ENCODE data around the gene PRPSAP2. TPM values are rescaled to one million over a fixed set of nuclear protein-coding genes. Genes with fewer than 3 reads are reported as not detected.
"Not testable (repeated sequence)": the region's sequence is repeated elsewhere in the genome, so short reads cannot be mapped to it uniquely, and the experiment has no call there.

PRPSAP2 gene
- total RNA-seq, 1 donor from 2014 or later: 38.4 TPM

DNA sequence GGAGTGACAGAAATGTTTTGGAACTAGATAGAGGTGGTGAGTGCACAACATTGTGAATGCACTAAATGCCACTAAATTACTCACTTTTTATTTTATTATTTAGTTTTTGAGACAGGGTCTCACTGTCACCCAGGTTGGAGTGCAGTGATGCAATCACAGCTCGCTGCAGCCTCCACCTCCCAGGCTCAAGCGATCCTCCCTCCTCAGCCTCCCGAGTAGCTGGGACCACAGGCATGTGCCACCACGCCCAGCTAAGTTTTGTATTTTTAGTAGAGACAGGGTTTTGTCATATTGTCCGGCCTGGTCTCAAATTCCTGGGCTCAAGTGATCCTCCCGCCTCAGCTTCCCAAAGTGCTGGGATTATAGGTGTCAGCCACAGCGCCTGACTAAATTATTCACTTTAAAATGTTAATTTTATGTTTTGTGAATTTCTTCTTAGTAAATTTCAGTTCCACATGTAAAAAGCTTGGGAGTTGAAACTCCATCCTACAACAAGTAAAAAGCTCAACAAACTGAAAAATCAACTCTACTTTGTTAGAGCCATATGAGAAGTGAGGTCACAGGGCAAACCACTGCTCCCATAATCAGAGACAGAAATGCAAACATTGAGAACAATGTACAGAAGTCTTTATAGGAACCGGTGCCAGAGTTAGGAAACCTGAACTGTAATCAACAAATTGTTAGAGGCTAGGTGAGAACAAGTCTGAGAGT lies 80.2 kb downstream of the PRPSAP2 start:
- no peak for DNase-seq (ENCODE audit: low read depth)

DNA sequence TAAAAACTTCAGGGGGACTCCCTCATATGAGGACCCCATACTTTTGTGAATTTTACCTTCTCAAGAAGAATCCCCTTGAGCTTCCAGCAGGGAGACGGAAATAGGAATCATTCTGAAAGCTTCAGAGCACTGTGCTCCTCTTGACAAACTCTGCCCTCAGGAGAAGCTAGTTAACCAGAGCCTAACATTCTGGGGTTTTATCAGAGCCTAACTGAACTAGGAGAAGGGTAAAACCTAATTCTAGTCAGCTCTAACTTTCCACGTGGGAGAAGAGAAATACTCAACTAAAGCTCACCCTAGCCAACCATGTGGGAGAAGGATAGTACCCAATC lies 80.7 kb downstream of the PRPSAP2 start:
- DNase-seq (ENCODE audit: low read depth): no peak

DNA sequence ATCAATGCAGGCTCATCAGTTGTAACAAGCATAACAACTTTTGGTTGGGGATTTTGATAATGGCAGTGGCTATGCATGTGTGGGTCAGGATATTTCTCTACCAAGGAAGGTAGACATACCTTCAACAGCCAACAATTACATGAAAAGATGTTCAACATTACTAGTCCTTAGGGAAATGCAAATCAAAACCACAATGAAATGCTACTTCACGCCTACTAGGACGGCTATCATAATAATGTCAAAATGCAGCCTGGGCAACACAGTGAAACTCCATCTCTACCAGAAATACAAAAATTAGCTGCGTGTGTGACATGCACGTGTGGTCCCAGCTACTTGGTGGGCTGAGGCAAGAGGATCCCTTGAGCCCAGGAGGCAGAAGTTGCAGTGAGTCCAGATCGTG lies 86.7 kb downstream of the PRPSAP2 start:
- no peak for DNase-seq (ENCODE audit: low read depth)

DNA sequence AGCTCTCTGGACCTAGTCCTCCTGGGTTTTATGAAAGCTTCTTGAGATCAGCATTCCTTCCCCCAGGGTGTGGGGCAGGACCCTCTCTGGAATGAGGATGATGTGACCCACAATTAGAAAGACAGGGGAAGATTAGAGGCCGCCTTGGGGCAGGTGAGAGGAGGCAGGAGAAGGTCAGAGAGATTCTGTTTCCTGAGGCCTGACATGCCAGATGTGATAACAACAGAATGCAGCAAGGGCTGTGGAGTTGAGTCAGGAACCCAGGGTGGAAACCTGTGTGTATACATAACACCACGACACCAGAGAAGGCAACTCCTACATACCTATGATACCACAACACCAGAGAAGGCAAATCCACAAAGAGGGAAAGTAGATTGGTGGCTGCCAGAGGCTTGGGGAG lies 88.6 kb downstream of the PRPSAP2 start:
- peak; percentile 35 for DNase-seq (ENCODE audit: low read depth)

DNA sequence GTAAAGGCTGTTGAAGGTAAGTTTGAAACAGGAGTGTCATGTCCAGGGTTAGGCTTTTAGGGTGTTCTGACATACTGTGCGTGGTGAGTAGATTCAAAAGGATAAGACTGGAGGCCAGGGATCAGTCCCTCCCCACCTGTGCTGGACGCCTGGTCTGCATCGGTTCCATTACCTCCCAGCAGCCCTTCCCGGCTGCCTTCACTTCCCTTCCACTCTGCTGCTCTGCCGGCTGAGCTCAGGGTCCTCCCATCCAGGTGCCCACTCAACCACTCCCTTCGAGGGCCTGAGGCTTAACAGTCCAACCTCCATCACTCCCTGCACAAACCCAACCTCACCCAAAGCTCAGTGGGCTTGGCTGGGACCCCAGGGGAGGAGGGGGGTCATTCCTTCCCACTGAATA lies 89.9 kb downstream of the PRPSAP2 start:
- no peak for DNase-seq (ENCODE audit: low read depth)

DNA sequence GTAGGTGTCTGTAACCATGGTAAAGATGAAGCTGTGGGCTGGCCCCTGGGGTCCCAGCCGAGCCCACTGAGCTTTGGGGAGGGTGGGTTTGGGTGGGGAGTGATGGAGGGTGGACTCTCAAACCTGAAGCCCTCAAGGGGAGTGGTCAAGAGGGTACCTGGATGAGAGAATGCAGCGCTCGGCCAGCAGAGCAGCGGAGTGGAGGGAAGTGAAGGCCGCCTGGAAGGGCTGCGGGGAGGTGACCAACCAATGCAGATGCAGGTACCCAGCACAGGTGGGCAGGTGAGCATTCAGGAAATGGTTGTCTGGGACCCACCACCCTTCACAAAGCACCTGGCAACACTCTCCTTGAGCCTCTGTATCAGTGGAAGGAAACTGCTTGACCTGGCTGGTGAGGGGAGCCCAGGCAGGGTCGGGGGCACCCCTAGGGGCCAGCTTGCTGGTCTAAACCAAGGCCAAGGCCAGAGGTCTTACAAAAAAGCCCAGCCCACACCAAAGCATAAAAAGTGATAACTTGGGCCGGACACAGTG lies 90.6 kb downstream of the PRPSAP2 start:
- no peak for DNase-seq (ENCODE audit: low read depth)

DNA sequence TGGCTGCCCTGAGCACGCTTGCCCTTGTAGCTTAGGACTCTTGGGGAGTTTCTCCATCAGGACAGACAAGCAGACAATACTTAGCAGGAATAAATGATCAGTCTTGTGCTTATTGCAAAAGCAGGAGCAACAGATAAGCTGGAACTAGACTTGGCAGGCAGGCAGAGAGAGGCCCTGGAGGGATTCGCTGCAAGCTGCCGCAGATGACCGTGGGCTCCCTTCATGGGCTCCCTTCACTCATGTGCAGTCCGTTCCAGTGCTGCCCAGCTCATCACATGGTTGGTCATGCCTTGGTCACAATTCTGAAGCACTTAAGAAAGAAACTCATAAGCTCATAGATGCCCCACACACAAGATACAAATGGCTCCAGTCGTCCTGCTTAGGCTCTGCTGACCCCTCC lies 91.6 kb downstream of the PRPSAP2 start:
- DNase-seq (ENCODE audit: low read depth): no peak

DNA sequence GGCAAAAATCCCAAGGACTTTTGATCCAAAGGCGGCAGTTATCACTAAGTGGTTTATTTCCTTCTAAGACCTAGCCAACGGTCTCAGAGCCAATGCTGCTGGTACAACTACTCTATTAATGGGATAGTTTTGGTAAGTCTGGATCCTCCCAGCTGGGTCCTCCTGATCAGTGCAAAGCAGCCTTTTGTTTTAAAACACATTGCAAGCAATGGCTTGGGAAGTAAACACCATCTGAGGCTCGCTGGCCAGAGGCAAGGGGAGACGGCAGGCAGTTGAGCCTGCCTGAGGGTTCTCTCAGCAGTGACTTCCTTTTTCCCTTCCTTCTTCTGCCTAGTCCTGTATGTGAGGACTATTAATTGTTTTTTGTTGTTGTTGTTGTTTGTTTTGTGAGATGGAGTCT lies 92.4 kb downstream of the PRPSAP2 start:
- no peak for DNase-seq (ENCODE audit: low read depth)

DNA sequence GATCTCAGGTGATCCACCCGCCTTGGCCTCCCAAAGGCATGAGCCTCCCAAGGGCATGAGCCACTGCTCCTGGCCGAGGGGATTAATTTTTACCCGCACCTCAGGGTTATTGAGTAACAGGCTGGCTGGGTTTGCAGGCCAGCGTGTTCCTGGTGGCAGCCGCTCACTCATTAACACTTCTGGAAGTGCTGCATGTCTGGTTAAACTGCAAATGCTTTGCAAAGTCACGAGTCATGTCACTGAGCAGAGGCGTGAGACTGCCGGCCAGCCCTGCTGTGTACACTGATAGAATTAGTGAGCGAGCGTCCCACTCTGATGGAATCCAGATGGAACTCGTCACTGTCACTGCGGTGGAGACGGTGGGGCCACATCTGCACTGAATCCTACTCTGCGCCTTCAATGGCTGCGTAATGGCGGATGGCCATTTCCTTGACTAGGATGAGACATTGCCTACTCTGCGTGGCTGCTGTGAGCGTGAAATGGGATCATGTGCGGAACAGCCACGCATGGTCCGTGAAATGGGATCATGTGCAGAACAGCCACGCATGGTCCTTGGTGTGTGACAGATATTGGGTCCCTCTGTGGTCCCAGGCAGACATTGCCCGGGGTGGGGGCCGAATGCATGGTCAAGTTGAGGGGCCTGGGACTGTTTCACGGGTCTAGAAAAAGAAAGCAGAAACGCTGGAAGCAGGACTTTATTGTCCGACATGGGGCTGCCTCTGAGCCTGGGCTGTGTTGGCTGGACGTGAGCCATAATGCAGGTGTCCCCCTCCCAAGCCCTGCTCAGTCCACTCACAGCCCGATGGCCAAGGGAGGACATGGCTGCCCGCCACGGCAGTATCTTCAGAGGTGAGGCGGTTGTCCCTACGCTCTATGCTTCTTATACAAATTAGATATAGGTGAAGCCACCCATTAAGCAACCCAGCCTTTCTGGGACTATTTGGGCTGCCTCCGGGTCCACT lies 93.3 kb downstream of the PRPSAP2 start:
- DNase-seq (ENCODE audit: low read depth): peak; percentile 95

DNA sequence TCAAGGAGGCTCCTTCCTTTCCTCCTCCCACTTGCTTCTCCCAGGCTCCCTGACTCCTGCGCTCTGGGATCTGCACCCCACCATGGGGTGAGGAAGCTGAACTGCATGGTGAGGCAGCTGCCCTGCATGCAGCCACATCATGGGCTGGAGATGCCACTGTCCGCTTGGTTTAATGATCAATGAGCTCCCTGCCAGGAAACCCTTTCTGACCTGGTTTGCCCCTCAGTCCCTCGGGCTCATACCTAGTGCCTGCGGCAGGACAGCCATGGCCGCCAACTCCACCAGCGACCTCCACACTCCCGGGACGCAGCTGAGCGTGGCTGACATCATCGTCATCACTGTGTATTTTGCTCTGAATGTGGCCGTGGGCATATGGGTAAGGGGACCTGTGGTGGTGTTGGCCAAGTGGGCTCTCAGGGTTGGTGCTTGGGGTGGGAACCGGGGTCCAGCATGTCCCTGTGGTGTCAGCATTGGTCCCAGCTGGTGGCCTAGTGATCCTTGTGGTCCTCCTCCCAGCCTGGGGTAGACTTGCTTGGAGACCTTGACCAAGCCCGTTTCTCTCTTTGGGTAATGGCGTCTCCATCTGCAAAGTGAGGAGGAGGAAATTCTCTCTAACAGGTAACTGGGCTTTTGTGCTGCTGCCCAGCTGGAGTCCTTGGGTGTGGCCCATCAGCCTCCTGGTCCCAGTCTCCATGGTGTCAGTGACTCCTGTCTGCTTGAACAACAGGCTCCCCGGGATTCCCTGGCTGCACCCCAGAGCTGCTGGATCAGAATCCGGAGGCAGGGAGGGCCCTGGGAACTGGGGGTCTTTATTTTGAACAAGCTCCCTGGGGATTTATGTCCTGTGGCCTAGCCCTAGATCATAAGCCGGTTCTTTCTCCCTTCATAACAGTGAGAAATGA lies 94.3 kb downstream of the PRPSAP2 start, which contains the start of gene SLC5A10:
Gene SLC5A10, plus strand, starts transcription at position 225 of the 902 bp plus-strand sequence. Its CDS starts 41 bp downstream, at position 266.
- peak; percentile 69 for DNase-seq (ENCODE audit: low read depth)

DNA sequence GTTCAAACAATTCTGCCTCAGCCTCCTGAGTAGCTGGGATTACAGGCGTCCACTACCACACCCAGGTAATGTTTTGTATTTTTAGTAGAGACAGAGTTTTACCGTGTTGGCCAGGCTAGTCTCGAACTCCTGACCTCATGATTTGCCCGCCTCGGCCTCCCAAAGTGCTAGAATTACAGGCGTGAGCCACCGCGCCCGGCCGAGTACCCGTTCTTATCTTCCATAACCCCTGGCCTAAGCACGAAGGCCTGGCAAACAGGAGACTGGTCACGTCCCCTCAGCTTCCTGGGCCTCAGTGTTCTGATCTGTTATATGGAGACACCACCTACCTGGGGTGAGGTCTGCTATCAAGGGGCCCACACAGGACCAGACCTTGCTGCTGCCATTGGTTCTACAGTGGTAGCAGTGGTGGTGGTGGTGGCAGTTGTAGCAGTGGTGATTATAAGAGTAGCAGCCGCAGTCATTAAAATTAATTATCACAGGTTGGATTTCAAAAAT lies 95.3 kb downstream of the PRPSAP2 start:
- no peak for DNase-seq (ENCODE audit: low read depth)

DNA sequence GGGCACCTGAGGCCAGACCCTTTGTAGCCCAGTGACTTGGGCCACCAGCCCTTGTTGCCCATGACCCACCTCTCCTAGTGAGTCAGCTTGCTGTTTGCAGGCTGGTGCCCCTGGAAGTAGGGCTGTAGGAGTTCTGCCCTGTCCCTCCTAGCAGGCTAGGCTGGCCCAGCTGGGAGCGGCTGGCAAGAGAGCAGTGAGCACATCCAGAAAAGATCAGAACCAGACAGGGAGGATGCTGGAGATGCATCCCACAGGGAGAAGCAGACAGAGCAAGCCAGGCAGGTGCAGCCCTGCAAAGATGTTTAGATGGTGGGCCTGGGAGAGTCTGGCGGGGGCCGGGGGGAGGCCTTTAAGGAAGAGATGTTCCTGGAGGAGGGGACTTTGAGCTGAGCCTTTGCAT lies 96.4 kb downstream of the PRPSAP2 start:
- DNase-seq (ENCODE audit: low read depth): no peak

DNA sequence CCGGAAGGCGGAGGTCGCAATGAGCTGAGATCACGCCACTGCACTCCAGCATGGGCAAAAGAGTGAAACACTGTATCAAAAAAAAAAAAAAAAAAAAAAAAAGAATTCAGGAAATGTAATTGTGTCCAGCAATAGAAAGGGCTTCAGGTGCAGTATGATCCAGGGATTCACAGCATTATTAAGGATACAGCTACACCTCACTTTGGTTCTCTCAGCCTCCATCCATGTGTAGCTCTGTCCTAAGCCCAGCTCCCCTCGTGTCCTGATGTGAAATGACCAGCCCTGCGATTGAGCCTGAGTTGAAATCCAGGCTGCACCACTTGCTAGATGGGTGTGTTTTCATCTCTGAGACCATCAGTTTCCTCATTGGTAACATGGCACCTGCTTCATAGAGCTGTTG lies 97.1 kb downstream of the PRPSAP2 start:
- no peak for DNase-seq (ENCODE audit: low read depth)

DNA sequence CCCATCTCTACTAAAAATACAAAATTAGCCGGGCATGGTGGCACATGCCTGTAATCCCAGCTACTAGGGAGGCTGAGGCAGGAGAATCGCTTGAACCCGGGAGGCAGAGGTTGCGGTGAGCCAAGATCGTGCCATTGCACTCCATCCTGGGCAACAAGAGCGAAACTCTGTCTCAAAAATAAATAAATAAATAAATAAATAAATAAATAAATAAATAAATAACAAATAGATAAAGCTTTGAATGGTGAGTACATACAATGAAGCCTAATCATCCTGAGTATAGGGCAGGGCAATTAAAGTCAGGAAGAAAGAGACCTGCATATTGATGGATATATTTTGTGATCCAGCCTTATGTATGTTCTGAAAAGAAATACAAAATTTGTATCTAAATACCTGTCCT lies 98.1 kb downstream of the PRPSAP2 start:
- not testable (repeated sequence) for DNase-seq (ENCODE audit: low read depth)

DNA sequence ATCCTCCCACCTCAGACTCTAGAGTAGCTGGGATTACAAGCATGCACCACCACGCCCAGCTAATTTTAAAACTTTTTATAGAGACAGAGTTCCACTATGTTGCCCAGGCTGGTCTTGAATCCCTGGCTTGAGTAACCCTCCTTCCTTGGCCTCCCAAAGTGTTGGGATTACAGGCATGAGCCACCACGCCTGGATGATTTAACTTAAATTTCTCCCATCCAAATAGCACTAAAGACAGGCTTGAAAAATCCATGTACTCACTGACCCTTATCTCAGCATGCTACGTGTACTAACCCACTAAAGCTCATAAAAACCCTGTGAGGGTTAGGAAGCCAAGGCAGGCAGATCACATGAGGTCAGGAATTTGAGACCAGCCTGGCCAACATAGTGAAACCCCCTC lies 98.7 kb downstream of the PRPSAP2 start:
- no peak for DNase-seq (ENCODE audit: low read depth)

DNA sequence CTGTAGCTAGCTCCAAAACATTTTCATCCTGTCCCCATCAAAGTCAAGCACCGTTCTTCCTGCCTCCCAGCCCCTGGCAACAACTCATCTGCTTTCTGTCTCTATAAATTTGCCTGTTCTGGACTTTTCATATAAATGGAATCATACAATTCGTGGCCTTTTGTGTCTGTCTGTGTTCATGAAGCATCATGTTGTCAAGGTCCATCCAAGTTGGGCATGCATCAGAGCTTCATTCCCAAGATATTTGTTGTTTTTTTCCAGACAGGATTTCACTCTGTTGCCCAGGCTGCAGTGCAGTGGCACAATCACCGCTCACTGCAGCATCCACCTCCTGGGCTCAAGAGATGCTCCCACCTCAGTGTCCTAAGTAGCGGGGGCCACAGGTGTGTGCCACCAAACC lies 99.9 kb downstream of the PRPSAP2 start:
- DNase-seq (ENCODE audit: low read depth): no peak

DNA sequence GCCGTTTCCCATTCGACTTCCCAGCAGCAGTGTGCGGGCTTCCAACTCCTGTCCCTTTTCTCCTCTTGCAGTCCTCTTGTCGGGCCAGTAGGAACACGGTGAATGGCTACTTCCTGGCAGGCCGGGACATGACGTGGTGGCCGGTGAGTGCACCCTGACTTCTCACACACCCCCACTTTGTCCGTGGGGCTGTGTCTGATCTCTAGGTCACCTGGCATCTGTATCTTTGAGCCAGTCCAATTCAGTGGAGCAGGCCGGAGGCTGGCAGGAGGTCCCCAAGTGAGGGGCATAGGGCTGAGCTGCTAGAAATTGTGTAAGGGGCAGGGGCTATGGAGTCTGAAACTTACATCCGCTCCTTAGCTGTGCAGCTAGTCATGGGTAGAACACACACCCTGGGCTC lies 100.7 kb downstream of the PRPSAP2 start:
- DNase-seq (ENCODE audit: low read depth): no peak

DNA sequence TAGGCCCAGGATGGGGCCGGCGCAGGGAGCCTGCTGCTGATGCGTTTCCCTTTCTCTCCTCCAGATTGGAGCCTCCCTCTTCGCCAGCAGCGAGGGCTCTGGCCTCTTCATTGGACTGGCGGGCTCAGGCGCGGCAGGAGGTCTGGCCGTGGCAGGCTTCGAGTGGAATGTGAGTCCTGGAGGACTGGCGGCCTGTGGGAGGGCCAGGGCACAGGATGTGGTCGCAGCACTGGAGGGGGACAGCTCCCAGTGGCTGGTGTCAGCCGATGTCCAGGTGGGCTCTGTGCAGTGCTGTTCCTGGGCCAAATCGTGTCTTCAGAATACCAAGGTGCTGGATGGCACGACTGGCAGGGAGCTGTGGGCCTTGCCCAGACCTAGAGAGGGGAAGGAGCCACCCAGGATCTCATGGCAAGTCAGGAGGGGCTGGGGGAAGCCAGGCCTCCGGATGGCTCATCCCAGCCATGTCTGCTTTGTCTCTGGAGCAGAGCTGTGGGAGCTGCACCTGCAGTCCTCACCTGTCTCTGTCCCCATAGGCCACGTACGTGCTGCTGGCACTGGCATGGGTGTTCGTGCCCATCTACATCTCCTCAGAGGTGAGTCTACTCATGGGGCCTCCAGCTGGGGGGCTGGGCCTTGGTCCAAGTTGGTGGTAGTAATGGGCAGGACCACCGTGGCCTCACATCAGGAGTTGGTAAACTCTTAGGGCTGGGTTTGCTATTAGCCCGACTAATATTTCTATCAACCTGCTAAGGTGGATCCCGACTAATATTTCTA lies 101.3 kb downstream of the PRPSAP2 start:
- no peak for DNase-seq (ENCODE audit: low read depth)

DNA sequence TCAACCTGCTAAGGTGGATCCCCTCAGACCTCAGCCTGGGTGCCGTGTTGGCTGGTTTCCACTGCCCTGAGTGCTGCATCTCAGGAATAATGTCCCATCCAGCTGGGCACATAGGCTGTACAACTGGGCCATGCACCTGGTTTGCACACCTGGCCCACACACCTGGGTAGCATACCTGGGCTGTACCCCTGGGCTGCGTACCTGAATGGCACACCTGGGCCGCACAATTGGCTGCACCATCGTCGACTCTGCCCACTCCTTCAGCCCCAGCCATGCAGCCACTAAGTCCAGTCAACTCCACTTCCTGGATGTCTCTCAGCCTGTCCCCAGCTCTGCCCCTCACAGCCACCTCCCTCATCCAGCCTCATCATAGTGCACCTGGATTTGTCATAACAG lies 101.9 kb downstream of the PRPSAP2 start:
- no peak for DNase-seq (ENCODE audit: low read depth)

DNA sequence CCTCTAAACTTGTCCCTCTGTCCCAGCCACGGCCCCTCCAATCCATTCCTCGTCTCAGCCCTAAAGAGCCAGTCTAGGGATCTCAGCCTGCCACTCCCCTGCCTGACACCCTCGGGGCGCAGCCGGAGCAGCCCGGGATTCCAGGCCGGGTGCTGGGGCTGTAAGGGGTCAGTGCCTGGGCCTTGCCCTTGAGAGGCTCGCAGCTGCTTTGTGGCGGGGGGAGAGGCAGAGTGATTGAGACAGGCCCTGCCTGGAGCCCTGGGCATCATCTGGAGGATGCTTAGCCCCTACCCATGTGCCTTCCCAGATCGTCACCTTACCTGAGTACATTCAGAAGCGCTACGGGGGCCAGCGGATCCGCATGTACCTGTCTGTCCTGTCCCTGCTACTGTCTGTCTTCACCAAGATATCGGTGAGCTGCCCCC lies 102.3 kb downstream of the PRPSAP2 start:
- DNase-seq (ENCODE audit: low read depth): no peak
